ENCODE data around the gene CCL23.

CCL23 gene

GRCh38 chr17:36017799-36018198 is at the start of gene CCL23:
TSS of gene CCL23 (minus strand) at chr17:36017972. CDS start at chr17:36017897, 75 bp downstream.
- no peak for DNase-seq (ENCODE audit: low read depth)
- no peak within 1 kb of the TSS for H3K4me3 ChIP-seq (ENCODE audit: low read length)
- TF ChIP-seq, protein P1, sequence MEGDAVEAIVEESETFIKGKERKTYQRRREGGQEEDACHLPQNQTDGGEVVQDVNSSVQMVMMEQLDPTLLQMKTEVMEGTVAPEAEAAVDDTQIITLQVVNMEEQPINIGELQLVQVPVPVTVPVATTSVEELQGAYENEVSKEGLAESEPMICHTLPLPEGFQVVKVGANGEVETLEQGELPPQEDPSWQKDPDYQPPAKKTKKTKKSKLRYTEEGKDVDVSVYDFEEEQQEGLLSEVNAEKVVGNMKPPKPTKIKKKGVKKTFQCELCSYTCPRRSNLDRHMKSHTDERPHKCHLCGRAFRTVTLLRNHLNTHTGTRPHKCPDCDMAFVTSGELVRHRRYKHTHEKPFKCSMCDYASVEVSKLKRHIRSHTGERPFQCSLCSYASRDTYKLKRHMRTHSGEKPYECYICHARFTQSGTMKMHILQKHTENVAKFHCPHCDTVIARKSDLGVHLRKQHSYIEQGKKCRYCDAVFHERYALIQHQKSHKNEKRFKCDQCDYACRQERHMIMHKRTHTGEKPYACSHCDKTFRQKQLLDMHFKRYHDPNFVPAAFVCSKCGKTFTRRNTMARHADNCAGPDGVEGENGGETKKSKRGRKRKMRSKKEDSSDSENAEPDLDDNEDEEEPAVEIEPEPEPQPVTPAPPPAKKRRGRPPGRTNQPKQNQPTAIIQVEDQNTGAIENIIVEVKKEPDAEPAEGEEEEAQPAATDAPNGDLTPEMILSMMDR (conservative IDR thresholded peaks at IDR 0.05; ENCODE audit: low read length): no peak

DNA sequence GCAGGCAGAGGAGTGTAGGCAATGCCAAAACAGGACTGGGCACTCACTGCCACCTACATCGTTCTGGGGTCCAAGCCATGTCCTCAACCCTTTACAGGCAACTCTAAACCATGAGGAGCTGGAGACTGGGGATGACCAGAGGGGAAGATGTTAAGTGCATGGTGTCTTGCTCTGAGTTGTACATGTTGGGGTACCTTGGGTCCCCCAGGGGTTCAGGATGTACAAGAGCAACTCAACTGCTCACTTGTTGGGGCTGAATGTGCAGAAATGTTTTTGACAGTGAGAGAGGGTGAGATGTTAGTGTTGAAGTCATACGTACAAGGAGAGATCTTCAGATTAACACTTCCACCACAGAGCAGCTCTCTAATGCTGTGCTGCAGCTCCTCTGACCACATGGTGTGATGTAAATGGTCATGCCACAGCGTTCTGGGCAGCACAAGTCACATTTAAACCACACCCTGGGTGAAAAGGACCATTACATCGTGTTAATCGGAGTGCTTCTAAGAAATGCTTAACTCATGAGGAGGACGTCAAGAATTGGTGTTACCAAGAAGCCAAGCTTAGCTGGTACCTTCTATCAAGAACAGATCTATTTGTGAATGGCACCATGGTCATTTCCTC is 48.7 kb upstream of the CCL23 start:
- TF ChIP-seq, protein P1 (conservative IDR thresholded peaks at IDR 0.05; ENCODE audit: low read length): no peak
- no peak for DNase-seq (ENCODE audit: low read depth)
- no peak overlapping the region for H3K4me3 ChIP-seq (ENCODE audit: low read length)

DNA sequence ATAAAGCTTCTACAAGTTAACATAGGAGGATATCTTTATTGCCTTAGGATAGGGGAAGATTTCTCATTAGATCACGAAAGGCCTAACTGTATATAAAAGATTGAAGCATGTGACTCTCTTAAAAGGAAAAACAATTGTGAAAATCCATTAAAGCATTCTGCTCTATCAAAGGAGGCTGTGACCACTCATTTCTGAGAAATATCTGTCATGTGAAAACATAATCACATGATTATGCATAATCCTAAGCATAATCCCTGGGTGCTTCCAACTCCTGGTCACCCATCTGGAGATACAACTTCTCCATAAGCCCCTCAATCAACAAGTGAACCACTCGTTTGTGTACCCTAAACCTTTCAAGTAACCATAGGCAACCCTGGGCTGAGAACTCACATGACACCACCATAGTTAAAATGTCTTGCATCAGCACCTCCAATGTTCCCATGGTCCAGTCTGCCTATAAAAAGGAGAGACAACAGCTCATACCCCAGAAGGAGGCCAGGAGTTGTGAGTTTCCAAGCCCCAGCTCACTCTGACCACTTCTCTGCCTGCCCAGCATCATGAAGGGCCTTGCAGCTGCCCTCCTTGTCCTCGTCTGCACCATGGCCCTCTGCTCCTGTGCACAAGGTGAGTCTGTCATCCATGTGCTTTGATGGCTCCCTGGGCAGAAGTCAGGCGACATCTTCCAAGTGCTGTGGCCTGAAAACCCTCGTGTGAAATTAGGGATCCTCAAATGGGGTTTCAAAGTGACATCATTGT is 46.2 kb upstream of the CCL23 start, which contains the start of gene CCL18:
Gene CCL18 (plus strand): TSS at position 487 of the 756 bp plus-strand sequence. CDS start 71 bp downstream, at position 558.
- no peak for DNase-seq (ENCODE audit: low read depth)
- H3K4me3 ChIP-seq (ENCODE audit: low read length): no peak within 1 kb of the TSS
- TF ChIP-seq, protein P1 (conservative IDR thresholded peaks at IDR 0.05; ENCODE audit: low read length): no peak

GRCh38 chr17:36060816-36061215 is 43.0 kb upstream of the CCL23 start:
- no peak overlapping the region for H3K4me3 ChIP-seq (ENCODE audit: low read length)

DNA sequence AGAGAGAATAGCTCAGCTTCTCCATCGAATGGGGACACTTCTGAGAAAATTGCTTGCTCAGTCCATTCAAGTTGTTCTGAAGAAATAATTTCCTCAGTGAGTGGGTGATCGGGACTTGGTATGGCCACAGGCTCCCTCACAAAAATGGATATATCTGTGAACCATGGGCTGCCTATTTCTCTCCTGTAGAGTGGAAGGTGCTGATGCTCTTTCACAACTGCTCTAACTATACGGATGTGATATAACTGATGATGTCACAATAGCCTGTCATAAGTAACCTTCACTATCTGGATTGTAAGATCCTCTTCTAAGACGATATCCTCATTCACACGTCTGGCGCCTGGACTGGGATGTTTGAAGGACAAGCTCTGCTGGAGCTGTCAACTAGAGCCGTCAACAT is 41.6 kb upstream of the CCL23 start:
- H3K4me3 ChIP-seq (ENCODE audit: low read length): no peak overlapping the region
- no peak for DNase-seq (ENCODE audit: low read depth)
- TF ChIP-seq, protein P1 (conservative IDR thresholded peaks at IDR 0.05; ENCODE audit: low read length): no peak

More at GRCh38 chr17:36060816-36061215, 43.0 kb upstream of the CCL23 start:
- no peak for DNase-seq (ENCODE audit: low read depth)
- TF ChIP-seq, protein P1 (conservative IDR thresholded peaks at IDR 0.05; ENCODE audit: low read length): no peak

GRCh38 chr17:36057911-36058310 is 40.1 kb upstream of the CCL23 start:
- H3K4me3 ChIP-seq (ENCODE audit: low read length): no peak overlapping the region
- TF ChIP-seq, protein P1 (conservative IDR thresholded peaks at IDR 0.05; ENCODE audit: low read length): no peak
- no peak for DNase-seq (ENCODE audit: low read depth)

All from AG10803 (cell line).